GM19099 (cell line): ENCODE measurements around the gene ABI3.

Experiments
- POLR2A ChIP-seq: IDR thresholded peaks from 3 replicates; pipeline ENCODE4 v1.6.1; 2011; ENCODE audit warnings: low read depth; ENCODE audit not compliant: insufficient read length; ENCODE audit errors: extremely low read depth

The ABI3 gene, protein sequence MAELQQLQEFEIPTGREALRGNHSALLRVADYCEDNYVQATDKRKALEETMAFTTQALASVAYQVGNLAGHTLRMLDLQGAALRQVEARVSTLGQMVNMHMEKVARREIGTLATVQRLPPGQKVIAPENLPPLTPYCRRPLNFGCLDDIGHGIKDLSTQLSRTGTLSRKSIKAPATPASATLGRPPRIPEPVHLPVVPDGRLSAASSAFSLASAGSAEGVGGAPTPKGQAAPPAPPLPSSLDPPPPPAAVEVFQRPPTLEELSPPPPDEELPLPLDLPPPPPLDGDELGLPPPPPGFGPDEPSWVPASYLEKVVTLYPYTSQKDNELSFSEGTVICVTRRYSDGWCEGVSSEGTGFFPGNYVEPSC

GRCh38 chr17:49210158-49211029, at the start of gene ABI3, which contains the start of gene GNGT2:
Gene ABI3, plus strand, starts transcription at chr17:49210707. Its CDS starts 18 bp downstream, at chr17:49210725.
Gene GNGT2, minus strand, starts transcription at chr17:49210574. Its CDS starts 3,152 bp downstream, at chr17:49207422.
- peak; percentile 97 for TF ChIP-seq POLR2A

GRCh38 chr17:49162866-49163265, 47.6 kb upstream of the ABI3 start:
- no peak for TF ChIP-seq POLR2A

DNA sequence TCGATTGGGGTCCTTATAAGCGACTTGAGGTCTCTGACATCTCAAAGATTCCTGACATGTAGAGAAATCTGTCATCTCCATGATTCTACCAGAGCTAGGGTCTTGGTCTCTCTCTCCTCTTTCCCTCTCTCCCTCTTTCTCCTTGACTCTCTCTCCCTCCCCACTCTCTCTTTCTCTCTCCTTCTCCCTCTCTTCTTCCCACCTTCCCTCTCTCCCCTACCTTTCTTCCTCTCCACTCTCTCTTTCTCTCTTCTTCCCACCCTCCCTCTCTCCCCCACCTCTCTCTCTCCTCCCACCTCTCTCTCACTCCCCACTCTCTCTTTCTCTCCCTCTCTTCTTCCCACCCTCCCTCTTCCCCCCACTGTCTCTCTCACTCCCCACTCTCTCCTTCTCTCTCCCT, 45.4 kb upstream of the ABI3 start:
- TF ChIP-seq POLR2A: no peak

GRCh38 chr17:49168706-49169105, 41.8 kb upstream of the ABI3 start:
- TF ChIP-seq POLR2A: no peak

- TF ChIP-seq POLR2A: no peak
Observed at GRCh38 chr17:49170216-49170615, 40.3 kb upstream of the ABI3 start.

DNA sequence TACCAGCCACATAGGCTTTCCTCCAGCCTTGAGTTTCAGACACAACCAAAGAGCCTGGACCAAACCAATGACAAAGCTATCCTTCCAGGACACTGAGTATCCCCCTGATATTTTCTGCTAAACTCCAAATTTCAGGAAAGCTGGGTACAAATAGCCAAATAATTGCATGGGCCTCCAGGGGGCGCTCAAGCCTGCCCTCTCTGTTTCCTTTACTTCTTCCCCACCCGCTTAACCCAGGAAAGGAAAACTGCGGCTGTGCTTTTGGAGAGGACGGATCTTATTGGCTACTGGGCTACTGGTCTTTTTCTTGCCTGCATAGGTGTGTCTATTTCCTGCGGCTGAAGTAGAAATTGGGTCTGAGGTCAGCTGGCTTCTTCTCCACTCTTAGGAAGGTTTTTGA, 30.2 kb upstream of the ABI3 start:
- no peak for TF ChIP-seq POLR2A

- no peak for TF ChIP-seq POLR2A
Observed at GRCh38 chr17:49180998-49181635, 29.4 kb upstream of the ABI3 start.

- TF ChIP-seq POLR2A: no peak
Observed at GRCh38 chr17:49183341-49183740, 27.2 kb upstream of the ABI3 start.

DNA sequence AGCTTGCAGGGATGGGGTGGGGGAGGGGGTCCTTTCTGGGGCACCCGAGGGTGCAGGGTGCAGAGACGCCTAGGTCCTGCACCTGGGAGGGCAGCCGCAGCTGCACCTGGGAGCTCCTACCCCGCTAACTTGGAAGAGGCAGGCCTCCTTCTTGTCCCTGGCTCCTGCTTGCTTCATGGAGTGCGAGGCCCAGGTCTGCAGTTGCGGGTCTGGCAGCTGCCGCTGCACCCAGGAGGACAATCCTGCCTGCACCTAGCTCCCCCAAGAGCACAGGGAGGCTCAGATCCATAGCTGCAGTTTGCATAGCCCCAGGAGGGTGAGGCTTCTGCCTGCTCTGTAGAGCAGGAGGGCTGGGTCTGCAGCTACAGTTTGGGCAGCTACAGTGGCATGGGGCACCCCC, 26.7 kb upstream of the ABI3 start:
- TF ChIP-seq POLR2A: no peak

- TF ChIP-seq POLR2A: no peak
Observed at GRCh38 chr17:49187301-49187700, 23.2 kb upstream of the ABI3 start.

DNA sequence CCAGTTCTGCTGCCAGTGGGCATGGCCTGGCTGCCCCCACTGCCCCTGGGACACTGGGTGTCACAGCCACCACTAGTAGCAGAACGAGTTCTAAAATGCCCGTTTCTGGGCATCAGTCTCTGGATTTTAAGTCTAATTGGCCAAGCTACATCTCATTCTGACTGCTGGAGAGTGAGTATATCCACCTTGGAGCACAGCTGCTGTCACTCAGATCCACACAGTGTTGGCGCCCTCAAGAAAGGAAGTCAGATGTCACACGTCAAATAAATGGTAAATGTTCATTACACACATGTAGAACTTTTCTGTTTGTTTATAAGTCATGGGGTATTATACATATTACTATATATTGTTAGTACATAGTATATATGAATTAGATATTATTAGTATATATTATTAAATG, 19.6 kb upstream of the ABI3 start:
- no peak for TF ChIP-seq POLR2A

DNA sequence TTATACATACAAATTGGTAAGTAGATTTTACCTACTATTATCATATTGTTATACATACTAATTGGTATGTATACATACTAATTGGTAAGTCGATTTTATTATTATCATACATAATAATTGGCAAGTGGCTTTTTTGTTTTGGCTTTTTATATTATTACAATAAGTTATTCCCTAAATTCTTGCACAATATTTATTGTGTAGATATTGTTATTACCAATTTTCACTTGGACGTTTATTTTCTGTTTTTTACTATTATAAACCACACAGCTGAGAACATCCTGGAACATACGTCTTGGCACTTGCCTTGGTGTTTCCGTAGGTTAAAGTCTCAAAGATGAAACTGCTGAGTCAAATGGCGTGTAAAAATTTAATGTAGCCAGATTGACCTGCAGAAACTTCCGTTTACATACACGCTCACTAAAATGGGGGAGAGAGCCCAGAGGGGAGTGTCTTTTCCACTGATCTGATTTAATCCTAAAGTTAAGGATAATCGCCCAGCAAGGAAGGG, 19.0 kb upstream of the ABI3 start:
- peak; percentile 5 for TF ChIP-seq POLR2A

DNA sequence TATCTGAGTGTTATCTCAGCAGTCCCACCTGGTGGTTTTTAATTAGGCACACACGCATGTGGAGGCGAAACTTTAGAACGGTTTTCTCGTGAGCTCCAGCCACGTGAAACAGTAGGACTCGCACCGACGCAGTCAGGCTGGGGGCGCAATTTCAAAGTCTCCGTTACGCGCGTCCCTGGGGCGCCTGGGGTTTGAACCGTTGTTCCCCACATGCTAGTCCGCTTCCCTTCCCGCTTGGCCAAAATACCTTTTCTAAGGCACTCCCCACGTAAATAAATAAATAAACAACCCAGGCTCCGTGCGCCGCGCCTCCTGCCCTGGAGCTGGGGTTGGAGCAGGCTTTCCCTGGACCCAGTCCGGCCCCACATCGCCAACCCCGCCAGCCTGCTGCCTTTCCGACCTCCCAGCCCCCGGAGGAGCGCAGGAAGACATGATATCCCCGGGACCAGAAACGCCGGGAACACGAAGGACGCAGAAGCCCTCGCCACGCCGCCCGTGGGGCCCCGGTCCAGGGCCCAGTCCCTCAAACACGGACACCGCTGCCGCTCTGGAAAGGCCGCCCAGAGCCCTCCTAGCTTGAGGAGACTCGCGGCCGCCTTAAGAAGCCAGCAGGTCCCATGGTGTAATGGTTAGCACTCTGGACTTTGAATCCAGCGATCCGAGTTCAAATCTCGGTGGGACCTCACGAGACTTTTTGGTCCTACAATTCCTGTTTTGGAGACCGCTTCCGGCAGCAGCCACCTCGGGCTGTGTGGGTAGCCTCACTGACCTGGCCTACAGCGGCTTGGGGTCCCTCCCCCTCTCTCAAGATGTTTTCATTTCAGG, 18.4 kb upstream of the ABI3 start:
- TF ChIP-seq POLR2A: peak; percentile 57
